Activated naive CD4-positive, alpha-beta T cell treated with Interleukin-2 at 50 U/mL for 16 hours (primary cell): ENCODE measurements around the gene TP73.

ENCODE experiments used
- DNase-seq: peaks from one replicate; pipeline ENCODE4 v3.0.0-alpha.2; 2020

Gene TP73

GRCh38 chr1:3656450-3657095 is 4.3 kb downstream of the TP73 start:
- DNase-seq, result no peak

GRCh38 chr1:3657096-3657475 is 4.8 kb downstream of the TP73 start:
- no peak for DNase-seq

- no peak for DNase-seq
Measured at GRCh38 chr1:3657578-3658230, 5.4 kb downstream of the TP73 start.

DNA sequence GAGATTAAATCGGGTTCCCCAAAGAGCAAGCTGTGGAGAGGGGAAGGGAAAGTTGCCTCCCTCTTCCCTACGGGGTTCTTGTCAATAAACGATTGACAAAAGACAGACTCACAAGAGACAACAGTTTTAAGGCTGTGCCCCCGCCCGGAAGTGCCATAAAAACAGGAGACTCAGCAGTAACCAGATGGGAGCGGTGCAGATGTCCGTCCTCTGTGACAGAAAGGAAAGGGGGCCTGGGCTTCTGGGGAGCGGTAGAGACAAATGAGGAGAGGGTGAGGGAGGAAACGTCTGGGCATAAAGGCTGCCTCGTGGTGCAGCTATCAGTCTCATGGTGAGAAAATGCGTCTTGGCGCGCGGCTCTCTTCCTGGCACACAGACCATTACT is 5.9 kb downstream of the TP73 start:
- DNase-seq, result no peak

GRCh38 chr1:3659093-3659492 is 6.8 kb downstream of the TP73 start:
- DNase-seq, result no peak

GRCh38 chr1:3660704-3661103 is 8.4 kb downstream of the TP73 start:
- DNase-seq, result no peak

- no peak for DNase-seq
Measured at GRCh38 chr1:3661631-3662030, 9.3 kb downstream of the TP73 start.

DNA sequence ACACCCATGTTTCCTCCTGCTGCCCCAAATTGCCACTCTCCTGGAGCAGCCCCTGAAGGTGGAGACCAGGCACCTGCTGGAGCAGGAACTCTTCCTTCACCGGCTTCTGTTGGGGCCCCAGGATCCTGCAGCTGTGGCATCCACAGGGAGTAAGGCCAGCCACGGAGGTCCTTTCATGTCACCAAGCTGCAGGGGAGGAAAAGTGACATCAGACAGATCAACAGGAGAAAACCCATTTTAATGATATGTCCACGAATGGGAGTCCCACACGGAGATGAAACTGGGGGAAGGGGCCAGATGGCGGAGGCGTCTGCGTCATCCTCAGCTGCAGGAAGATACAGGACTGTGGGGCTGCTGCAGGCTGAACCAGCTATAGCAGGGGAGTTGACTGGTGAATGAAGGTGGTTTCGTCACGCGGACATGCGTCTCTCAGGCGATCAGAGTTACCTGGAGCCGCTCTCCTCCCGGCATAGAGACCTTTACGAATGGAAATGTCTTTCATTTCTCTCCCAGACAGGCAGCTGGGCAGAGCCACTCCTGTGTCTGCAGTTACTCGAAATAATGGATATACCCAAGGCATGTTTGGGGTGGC is 9.9 kb downstream of the TP73 start:
- no peak for DNase-seq

- DNase-seq, result no peak
Measured at GRCh38 chr1:3663999-3664699, 11.8 kb downstream of the TP73 start.

DNA sequence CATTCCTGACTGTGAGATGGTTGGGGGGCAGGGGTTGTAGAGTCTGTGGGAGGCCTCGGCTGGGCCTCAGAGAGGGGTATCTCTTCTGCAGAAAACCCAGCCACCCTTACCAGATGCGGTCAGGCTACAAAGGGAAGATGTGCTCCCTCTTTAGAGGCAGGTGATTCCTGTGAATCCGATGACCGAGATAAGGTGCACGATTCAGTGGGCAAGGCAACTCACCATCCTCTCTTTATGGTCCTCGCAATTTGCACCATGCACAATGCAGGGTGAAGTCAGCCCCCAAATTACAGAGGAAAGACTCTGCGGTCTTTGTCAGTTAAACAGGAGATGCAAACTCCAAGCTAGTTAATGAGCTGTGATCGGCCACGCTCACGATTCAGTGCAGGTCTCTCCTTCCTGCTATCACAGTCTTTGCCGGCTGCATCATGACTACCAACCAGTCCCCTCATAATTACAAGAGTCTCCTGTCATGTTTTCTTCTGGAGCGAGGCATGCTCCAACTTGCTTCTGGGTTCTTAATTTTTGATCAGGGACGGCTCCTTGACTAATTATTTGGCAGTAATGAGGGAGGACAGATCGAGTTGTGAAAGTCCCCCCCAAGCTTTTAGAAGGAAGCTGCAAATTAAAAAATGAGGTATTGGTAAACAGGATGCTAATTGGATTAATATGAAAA is 12.5 kb downstream of the TP73 start:
- no peak for DNase-seq

GRCh38 chr1:3668148-3668547 is 15.8 kb downstream of the TP73 start:
- DNase-seq, result no peak

GRCh38 chr1:3668585-3669300 is 16.4 kb downstream of the TP73 start:
- no peak for DNase-seq

GRCh38 chr1:3669421-3669821 is 17.1 kb downstream of the TP73 start:
- no peak for DNase-seq

- no peak for DNase-seq
Measured at GRCh38 chr1:3669971-3670431, 17.7 kb downstream of the TP73 start.

- DNase-seq, result no peak
Measured at GRCh38 chr1:3670823-3671265, 18.5 kb downstream of the TP73 start.

GRCh38 chr1:3671371-3672180 is 19.3 kb downstream of the TP73 start:
- DNase-seq, result no peak

- no peak for DNase-seq
Measured at GRCh38 chr1:3672231-3672970, 20.1 kb downstream of the TP73 start.

- no peak for DNase-seq
Measured at GRCh38 chr1:3672971-3673361, 20.6 kb downstream of the TP73 start.

- no peak for DNase-seq
Measured at GRCh38 chr1:3673381-3674099, 21.2 kb downstream of the TP73 start.
